Liver (tissue), 3 donors: ENCODE measurements around the gene CEP131.

Experiments
- GABPA ChIP-seq, 2 donors: IDR thresholded peaks in 1 of 2; conservative IDR thresholded peaks in 1 of 2; 2 replicates each; pipeline ENCODE4 v1.6.1; 2016; ENCODE audit warnings: antibody characterized with exemption in 2 of 2, mild to moderate bottlenecking in 1 of 2, moderate library complexity in 1 of 2
- JUND ChIP-seq, 2 donors: IDR thresholded peaks; 2 replicates each; pipeline ENCODE4 v1.6.1; 2016; ENCODE audit warnings: antibody characterized with exemption in 2 of 2
- RAD21 ChIP-seq, 2 donors: IDR thresholded peaks; 2 replicates each; pipeline ENCODE4 v1.6.1; 2016; ENCODE audit warnings: antibody characterized with exemption in 2 of 2, mild to moderate bottlenecking in 2 of 2
- TF ChIP-seq, protein P1 (sequence below): fragments of 150-350 bp; IDR thresholded peaks from 2 replicates; pipeline ENCODE4 v1.5.1; 2017; ENCODE audit warnings: improper control_type of control experiment, low read depth, low read length; ENCODE audit not compliant: missing input control
- TF ChIP-seq, protein P2 (sequence below): IDR thresholded peaks from 2 replicates; pipeline ENCODE4 v1.6.1; 2016; ENCODE audit warnings: antibody characterized with exemption
- donor health status: healthy.
- donor health status: healthy.

DNA sequence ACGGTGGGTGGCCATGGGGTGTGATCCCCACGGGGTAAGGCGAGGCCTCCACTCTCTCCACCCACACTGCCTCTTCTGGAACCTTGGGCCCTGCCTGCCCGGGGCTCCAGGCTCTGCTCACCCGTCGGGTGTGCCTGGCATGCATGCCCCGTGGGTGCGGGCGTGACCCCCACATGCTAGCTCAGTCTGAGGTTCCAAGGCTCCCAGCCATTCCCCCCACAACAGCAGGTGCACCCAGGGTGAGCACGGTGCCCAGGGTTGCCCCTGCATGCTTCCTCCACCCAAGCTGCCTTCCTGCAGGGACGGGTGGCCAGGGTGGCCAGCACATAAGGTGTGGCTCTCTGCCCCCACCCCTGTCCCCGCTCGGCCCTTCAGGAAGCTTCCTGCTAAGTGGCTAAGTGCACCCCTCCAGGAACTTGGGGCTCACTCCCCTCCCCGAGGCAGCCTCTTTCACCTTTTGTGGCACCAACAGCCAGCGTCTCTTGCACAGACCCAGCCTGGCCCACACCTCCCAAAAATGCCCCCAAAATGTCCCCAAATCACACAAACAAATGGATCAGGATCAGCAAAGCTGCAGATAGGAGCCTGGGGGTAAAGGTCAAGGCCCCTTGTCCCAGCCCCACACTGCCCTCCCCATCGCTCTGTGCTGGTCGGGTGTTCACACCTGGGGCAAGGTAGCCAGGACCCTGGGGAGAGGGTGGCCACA, 78.9 kb downstream of the CEP131 start:
- TF ChIP-seq, protein P1, sequence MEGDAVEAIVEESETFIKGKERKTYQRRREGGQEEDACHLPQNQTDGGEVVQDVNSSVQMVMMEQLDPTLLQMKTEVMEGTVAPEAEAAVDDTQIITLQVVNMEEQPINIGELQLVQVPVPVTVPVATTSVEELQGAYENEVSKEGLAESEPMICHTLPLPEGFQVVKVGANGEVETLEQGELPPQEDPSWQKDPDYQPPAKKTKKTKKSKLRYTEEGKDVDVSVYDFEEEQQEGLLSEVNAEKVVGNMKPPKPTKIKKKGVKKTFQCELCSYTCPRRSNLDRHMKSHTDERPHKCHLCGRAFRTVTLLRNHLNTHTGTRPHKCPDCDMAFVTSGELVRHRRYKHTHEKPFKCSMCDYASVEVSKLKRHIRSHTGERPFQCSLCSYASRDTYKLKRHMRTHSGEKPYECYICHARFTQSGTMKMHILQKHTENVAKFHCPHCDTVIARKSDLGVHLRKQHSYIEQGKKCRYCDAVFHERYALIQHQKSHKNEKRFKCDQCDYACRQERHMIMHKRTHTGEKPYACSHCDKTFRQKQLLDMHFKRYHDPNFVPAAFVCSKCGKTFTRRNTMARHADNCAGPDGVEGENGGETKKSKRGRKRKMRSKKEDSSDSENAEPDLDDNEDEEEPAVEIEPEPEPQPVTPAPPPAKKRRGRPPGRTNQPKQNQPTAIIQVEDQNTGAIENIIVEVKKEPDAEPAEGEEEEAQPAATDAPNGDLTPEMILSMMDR, result no peak
- TF ChIP-seq RAD21 (IDR thresholded peaks at IDR 0.05) (no peak), JUND (IDR thresholded peaks at IDR 0.05) (no peak), GABPA (IDR thresholded peaks at IDR 0.05 in 1 of 2, conservative IDR thresholded peaks at IDR 0.05 in 1 of 2) (no peak)
- TF ChIP-seq, protein P2, sequence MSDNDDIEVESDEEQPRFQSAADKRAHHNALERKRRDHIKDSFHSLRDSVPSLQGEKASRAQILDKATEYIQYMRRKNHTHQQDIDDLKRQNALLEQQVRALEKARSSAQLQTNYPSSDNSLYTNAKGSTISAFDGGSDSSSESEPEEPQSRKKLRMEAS, result no peak
